Kasumi-1 (cell line): ENCODE results near the gene UGT1A10.
"Not testable (repeated sequence)": the region's sequence is repeated elsewhere in the genome, so short reads cannot be mapped to it uniquely, and the experiment has no call there.

Source experiments
- DNase-seq, 2 experiments: peaks; one replicate each; lab custom pipeline; 2025; lab: John Stamatoyannopoulos, UW

The UGT1A10 gene

DNA sequence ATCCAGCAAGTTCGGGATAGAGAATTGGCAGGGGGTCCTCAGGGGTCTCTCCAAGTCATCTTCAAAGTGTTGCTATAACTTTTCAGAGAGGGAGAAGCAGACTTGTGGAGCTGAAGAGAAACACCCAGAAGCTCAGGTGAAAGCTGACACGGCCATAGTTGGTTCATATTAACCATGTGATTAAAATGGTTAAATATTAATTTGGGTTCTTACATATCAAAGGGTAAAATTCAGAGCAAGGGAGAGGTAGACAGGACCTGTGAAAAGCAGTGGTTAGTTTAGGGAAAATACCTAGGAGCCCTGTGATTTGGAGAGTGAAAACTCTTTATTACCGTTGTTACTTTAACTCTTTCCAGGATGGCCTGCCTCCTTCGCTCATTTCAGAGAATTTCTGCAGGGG, 56.4 kb downstream of the UGT1A10 start, which contains the start of gene UGT1A6:
Gene UGT1A6 (plus strand): TSS at position 243 of the 400 bp plus-strand sequence. CDS start 115 bp downstream, at position 358.
- DNase-seq: no peak

DNA sequence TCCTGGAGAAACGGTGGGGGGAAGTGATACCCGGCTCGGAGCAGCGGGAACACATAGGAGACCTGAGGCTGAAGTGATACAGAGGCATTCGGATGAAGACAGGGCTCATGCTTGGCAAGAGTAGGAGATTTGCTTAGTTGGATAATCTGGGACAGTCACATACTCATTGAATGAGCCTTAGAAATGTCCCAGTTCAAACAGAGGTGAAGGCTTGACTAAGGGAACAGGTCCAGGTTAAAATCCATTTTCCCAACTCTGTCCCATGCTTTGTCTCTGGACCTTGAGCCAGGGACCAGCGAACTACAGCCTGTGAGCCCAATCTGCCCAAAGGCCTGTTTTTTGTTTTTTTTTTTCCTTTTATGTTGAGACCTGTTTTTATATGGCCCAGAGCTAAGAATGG, 57.7 kb downstream of the UGT1A10 start:
- no peak for DNase-seq

DNA sequence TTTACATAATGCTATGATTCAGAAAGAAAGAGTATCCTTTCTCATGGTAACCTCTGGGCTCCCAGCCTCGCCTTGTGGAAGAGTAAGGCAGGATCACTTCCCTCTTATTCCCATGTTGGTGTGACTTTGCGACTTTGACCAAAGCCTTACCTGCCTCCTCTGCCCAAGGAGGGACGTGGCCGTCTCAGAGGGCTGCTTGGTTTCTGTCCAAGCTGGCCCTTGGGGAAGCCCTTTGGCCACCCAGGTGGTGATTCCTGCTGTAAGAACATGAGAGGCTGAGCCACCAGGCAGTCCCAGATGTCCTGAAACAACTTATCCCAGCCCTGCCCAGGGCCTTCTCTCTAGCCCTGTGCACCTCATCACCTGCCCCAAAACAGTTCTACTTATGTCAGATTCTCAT, 62.5 kb downstream of the UGT1A10 start:
- no peak for DNase-seq

DNA sequence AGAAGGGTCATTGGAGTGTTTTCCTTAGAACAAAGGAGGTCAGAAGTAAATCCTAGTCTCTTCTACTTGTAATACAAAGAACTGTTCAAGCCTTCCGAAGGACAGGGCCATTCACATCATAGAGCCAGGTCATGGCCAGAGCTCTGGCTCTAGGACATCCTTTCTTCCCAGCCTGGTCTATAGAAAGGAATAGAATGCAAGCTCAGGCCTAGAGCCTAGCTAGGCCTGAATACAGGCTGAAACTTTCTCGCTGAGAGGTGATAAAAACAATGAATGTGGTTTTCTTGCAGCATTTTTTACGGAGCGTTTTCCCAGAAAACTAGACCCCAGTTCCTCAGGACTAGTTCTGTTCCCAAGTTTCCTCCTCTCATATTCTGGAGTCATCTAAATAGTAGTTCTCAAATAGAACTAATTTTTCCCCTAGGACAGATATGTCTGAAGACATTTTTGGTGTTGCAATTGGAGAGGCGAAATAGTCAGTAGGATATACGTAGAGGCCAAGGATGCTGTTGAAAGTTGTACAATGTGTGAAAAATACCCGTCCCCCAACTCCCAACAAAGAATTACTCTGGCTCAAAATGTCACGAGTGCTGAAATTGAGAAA, 63.3 kb downstream of the UGT1A10 start:
- DNase-seq: no peak

DNA sequence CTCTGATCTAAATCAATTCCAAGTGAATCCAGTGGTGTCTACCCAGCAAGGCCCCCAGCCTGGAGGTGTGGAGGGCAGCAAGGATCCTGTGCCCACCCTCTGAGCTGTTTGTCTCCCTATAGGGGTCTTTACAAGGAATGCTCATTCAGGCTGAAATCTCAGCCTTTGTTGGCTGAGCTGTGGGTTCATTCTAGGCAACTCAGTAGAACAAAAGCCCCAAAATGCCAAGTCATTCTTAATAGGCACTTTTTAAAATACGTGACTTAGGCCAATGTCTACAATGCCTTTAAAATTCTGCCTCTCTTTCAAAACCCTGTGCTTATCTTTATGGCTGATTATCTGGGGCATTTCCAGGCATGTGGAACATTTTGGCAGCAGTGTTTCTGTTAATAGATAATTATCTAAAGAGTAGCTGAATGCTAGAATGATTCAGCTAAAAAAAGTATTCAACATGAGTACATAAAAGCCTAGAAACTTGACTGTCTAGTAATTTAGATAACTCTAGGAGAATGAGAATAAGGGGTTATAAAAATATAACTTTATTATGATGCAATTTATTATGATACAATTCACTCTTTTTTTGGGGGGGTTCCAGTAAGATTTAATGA, 63.9 kb downstream of the UGT1A10 start:
- no peak for DNase-seq

DNA sequence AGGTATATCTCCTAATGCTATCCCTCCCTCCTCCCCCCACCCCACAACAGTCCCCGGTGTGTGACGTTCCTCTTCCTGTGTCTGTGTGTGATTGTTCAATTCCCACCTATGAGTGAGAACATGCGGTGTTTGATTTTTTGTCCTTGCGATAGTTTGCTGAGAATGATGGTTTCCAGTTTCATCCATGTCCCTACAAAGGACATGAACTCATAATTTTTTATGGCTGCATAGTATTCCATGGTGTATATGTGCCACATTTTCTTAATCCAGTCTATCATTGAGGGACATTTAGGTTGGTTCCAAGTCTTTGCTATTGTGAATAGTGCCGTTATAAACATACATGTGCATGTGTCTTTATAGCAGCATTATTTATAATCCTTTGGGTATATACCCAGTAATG, 64.6 kb downstream of the UGT1A10 start:
- DNase-seq: not testable (repeated sequence)

DNA sequence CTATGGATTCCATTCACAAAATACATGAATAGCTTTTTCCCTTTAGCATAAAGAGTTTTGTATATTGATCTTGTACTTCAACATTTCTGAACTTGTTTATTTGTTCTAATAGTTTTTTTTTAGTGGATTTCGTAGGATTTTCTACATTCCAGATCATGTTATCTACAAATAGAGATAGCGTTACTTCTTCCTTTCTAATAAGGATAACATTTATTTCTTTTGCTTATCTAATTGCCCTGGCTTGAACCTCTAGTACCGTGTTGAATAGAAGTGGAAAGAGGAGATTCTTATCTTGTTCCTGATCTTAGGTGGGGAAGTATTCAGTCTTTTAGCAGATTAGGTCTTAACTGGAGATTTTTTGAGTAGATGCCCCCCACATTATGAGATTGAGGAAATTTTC, 66.0 kb downstream of the UGT1A10 start:
- DNase-seq: no peak

DNA sequence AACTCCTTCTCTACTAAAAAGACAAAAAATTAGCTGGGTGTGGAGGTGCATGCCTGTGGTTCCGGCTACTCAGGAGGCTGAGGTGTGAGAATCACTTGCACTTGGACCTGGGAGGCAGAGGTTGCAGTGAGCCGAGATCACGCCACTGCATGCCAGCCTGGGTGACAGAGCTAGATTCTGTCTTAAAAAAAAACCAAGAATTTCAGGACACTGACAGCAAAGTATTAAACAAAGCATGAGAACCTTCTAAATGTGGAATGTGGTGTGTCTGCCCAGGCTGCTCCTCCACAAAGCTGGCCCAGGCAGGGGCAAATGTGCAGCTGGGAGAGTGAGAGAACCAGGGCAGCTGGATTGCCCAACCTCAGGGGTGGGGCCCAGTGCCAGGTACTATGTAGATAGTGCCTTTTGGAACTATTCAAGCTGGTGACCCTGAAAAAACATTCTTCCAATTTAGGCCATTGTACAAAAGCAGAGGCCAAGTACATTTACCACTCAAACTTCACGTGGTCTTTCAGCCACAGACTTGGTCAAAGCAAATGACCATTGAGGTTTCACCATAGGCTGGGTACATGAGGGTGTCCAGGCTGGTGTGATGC, 69.8 kb downstream of the UGT1A10 start:
- no peak for DNase-seq

DNA sequence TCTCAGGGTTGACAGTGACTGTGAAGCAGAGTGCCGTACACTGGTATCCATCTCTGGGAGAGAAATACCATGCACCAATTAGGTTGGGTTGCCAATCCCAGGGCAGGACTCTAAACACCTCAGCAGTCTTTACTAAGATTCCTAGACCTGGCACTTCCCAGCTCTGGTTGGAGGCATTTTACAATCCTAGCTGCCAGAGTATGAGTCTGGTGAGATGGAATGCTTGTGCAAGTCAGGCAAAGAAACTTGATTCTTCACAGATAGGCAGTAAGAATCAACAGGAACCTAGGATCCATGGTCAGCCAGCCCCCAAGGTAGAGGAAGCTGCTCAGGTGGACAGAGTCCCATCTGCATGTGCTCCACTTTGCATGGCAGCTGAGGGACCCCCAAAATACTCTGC, 70.5 kb downstream of the UGT1A10 start:
- DNase-seq: no peak

DNA sequence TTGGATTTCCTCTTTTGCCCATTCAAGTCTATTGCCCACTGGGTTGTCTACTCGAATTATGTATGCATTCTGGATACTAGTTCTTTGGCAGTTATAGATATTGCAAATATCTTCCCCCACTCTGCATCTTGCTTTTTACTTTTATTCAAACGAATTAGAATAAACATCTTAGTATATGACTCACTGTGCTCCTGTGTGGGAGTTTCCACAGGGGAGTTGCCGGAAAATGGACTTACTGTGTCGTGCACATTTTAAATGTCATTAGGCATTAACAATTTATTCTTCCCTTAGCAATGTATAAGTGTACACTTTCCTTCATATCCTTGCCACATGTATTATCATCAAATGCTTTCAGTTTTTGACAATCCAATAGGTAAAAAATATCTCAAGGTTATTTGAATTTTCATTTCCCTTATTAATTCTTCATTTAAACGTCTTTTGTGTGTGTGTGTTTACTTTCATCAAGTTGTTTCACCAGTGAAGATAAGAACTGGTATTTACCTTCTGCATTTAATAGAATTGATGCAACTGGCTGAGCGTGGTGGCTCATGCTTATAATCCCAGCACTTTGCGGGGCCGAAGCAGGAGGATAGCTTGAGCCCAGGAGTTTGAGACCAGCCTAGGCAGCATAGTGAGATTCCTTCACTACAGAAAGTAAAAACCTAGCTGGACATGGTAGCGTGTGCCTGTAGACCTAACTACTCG, 71.8 kb downstream of the UGT1A10 start:
- DNase-seq: no peak

DNA sequence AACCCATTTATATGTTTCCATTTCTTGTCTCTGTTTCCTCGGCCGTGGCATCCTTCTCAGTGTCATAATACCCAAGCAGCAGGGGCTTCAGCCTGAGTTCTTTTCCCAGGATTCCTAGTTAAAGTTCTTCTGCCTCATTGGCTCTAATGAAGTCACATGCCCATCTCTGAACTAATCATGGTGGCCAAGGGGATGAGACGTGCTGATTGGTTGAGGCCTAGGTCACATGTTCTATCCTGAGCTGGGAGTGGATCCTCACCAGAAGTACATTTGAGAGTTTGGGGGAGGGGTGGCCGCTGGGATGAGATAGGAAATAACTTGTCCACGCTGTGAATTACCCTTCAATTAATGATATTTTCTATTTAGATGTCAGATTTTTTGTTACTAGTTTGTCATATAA, 72.7 kb downstream of the UGT1A10 start:
- DNase-seq: no peak

DNA sequence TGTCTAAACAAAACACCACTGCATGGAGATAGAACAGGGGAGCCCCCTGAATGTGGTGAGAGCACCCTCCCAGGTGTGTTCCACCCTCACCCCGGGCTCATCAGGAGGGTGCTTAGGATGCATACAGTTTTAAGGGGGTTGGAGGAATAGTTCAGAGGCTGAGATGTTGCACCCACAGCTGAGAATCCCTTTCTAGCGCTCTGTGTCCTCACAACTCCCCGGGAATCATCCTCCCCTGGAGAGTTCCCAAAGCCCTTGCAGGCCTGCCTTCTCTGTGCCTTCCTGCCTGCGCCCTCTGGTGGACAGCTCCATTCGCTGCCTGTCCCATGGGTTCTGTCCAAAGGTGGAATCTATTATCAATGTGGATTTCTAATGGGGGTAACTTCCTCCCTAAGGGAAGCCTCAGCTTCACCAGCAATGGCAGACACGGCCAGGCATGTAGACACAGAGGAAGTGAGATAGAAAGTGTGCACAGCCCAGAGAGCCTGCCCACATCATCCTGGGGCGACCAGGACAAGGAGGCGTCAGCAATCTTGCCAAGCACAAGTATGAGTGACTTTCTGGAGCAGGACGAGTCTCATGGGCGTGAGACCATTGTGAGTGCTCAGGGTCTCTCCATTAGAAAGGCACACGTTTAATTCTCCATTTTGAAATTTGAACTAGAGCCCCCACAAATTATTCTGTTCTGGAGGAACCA, 75.2 kb downstream of the UGT1A10 start:
- DNase-seq: peak; percentile 33 to 54

DNA sequence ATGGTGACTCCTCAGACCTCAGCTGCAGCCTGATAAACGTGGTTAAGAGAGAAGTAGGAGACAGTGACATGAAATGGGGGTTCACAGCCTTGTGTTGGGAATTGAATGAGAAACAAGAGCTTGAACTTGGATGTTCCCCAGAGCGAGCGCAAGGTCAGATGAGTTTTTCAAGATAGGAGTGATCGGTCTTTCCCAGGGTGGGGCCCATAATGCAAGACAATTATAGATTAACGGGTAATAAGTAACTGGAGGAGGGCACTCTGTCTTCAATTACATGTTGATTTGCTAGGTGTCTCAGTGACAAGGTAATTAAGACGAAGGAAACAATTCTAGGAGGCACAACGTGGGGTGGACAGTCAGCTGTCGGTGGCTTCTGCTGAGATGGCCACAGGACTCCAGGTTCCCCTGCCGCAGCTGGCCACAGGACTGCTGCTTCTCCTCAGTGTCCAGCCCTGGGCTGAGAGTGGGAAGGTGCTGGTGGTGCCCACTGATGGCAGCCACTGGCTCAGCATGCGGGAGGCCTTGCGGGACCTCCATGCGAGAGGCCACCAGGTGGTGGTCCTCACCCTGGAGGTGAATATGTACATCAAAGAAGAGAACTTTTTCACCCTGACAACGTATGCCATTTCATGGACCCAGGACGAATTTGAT, 76.5 kb downstream of the UGT1A10 start, which contains the start of gene UGT1A5:
Gene UGT1A5 (plus strand): TSS at position 297 of the 651 bp plus-strand sequence. CDS start 85 bp downstream, at position 382.
- DNase-seq: no peak

DNA sequence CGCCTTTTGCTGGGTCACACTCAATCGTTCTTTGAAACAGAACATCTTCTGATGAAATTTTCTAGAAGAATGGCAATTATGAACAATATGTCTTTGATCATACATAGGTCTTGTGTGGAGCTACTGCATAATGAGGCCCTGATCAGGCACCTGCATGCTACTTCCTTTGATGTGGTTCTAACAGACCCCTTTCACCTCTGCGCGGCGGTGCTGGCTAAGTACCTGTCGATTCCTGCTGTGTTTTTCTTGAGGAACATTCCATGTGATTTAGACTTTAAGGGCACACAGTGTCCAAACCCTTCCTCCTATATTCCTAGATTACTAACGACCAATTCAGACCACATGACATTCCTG, 77.0 kb downstream of the UGT1A10 start:
- DNase-seq: no peak

DNA sequence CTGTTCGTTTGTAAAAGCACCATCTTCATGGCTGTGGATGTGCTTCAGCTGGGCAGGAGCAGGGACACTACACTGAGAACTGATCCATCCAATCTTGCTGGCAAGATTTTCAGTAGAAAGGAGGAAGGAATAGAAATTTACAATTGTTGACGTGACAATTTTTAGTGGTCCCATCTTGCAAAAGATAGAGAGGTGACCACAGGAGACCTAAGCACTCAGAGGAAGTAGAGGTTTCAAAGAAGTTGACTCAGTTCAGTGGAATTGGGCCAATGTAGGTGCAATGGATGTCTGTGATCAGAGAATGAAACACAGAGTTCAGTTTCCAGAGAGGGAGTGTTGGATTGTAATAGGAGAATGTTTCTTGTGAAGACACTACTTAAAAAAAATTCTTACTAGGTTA, 77.9 kb downstream of the UGT1A10 start:
- no peak for DNase-seq

DNA sequence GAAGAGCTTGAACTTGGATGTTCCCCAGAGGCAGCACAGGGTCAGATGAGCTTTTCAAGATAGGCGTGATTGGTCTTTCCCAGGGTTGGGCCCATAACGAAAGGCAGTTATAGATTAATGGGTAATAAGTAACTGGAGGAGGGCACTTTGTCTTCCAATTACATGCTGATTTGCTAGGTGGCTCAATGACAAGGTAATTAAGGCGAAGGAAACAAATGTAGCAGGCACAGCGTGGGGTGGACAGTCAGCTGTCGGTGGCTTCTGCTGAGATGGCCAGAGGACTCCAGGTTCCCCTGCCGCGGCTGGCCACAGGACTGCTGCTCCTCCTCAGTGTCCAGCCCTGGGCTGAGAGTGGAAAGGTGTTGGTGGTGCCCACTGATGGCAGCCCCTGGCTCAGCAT, 82.3 kb downstream of the UGT1A10 start, which contains the start of gene UGT1A4:
Gene UGT1A4 (plus strand): TSS at position 185 of the 400 bp plus-strand sequence. CDS start 85 bp downstream, at position 270.
- no peak for DNase-seq

DNA sequence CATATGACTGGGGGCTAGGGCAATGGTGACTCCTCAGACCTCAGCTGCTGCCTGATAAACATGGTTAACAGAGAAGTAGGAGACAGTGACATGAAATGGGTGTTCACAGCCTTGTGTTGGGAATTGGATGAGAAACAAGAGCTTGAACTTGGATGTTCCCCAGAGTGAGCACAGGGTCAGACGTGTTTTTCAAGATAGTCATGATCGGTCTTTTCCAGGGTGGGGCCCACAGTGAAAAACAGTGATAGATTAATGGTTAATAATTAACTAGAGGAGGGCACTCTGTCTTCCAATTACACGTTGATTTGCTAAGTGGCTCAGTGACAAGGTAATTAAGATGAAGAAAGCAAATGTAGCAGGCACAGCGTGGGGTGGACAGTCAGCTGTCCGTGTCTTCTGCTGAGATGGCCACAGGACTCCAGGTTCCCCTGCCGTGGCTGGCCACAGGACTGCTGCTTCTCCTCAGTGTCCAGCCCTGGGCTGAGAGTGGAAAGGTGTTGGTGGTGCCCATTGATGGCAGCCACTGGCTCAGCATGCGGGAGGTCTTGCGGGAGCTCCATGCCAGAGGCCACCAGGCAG, 92.6 kb downstream of the UGT1A10 start, which contains the start of gene UGT1A3:
Gene UGT1A3 (plus strand): TSS at position 320 of the 579 bp plus-strand sequence. CDS start 85 bp downstream, at position 405.
- DNase-seq: no peak

DNA sequence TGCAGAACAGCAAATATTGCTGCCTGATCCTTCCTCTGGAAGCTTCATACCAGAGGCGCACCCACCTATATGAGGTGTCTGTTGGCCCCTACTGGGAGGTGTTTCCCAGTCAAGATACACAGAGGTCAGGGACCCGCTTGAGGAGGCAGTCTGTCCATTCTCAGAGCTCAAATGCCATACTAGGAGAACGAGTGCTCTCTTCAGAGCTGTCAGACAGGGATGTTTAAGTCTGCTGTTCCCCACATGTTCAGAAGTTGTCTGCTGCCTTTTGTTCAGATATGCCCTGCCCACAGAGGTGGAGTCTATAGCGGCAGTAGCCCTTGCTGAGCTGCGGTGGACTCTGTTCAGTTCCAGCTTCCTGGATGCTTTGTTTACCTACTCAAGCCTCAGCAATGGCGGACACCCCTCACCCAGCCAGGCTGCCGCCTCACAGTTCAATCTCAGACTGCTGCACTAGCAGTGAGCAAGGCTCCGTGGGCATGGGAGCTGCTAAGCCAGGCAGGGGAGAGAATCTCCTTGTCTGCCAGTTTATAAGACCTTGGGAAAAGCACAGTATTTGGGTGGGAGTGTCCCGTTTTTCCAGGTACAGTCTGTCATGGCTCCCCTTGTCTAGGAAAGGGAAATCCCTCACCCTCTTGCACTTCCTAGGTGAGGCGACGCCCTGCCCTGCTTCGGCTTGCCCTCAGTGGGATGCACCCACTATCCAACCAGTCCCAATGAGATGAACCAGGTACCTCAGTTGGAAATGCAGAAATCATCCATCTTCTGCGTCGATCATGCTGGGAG, 100.8 kb downstream of the UGT1A10 start:
- DNase-seq: not testable (repeated sequence)

DNA sequence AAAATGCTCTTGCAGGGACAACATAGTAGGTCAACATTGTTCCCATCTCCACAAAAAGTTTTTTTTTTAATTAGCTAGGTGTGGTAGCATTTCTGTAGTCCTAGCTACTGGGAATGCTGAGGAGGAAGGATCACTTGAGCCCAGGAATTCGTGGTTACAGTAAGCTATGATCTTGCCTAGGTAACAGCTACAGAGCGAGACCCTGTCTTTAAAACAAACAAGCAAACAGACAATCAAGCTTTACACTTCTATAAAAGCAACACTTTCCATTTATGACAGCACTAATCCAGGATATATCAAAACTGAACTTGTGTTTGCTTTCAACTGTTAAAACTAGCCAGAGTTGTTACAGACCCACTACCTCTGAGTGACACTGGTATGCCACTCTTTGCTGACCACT, 104.6 kb downstream of the UGT1A10 start:
- no peak for DNase-seq
